Erythroblast (primary cell): Measurements from ENCODE around the gene AFAP1.

Source experiments
- GATA1 ChIP-seq: IDR thresholded peaks from 2 replicates; pipeline ENCODE4 v1.6.1; 2011; ENCODE audit warnings: low read depth, mild to moderate bottlenecking, control low read depth, low read length, moderate library complexity
- POLR2A ChIP-seq: IDR thresholded peaks from 2 replicates; pipeline ENCODE4 v1.6.1; 2011; ENCODE audit warnings: mild to moderate bottlenecking, low read length

DNA sequence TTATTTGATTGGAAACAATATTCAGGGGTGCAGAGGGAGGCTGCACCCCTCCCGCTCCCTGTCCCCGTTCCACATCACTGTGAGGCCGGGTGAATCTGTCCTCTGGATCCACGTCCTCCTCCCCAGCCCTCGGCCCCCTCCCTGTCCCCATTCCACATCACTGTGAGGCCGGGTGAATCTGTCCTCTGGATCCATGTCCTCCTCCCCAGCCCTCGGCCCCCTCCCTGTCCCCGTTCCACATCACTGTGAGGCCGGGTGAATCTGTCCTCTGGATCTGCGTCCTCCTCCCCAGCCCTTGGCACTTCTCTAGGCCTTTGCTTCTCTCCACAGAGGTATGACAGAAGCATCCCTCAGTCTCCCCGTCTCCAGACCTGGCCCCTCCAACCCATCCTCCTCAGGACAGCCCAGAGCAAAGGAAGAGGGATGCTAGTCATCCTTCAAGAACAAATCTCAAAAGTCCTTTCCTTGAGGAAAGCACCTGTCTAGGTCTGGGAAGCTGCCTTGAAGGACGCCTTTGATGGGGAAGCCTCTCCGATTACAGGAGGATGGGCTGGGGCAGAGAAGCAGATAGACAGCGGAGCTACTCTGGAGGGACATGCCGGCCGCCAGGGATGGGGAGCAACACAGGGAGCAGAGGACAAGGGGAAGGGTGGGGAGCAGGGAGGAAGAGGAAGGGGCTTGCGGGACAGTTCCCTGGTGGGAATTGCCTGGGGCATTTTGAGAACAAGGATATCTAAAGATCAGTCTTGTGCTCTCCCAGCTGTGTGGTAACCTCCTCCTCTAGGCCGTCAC is 10.8 kb upstream of the AFAP1 start:
- no peak for TF ChIP-seq POLR2A
- no peak for TF ChIP-seq GATA1
